Adrenal gland (tissue), 5 donors: ENCODE results near the gene FAM228B.

Experiments
- CTCF ChIP-seq, 6 experiments: fragments of 450-650 bp in 4 of 6; fragments of 200-600 bp in 2 of 6; sonication (generic) in 1 of 6; IDR thresholded peaks; 1 replicate in 5 of 6; 2 replicates in 1 of 6; pipeline versions ENCODE4 v1.5.1 to v1.8.0; 2016 to 2021; ENCODE audit warnings: antibody characterized with exemption in 6 of 6, mild to moderate bottlenecking in 2 of 6, moderate library complexity in 1 of 6
- POLR2A ChIP-seq, 2 donors: fragments of 450-650 bp; IDR thresholded peaks; one replicate each; pipeline ENCODE4 v1.6.1; 2017; ENCODE audit warnings: antibody characterized with exemption in 2 of 2, mild to moderate bottlenecking in 2 of 2, moderate library complexity in 1 of 2
- donor health status: DM: no; HTN: no; CAD: no.

- TF ChIP-seq CTCF (IDR thresholded peaks at IDR 0.05) (no peak), POLR2A (IDR thresholded peaks at IDR 0.05) (no peak)
These were observed 42.6 kb upstream of the FAM228B start for GRCh38 chr2:24080701-24081100.
